Ovary (tissue), 3 donors: Measurements from ENCODE around the gene HDDC3.

Source experiments
- CTCF ChIP-seq, 3 donors: fragments of 450-650 bp in 2 of 3; fragments of 200-600 bp in 1 of 3; IDR thresholded peaks; one replicate each; pipeline versions ENCODE4 v1.5.1 to v1.8.0; 2016 to 2022; ENCODE audit warnings: antibody characterized with exemption in 3 of 3, mild to moderate bottlenecking in 1 of 3
- POLR2A ChIP-seq: fragments of 450-650 bp; IDR thresholded peaks from one replicate; pipeline ENCODE4 v1.6.1; 2017; ENCODE audit warnings: antibody characterized with exemption, mild to moderate bottlenecking, moderate library complexity
- donor health status: DM: no; HTN: no; CAD: no.

DNA sequence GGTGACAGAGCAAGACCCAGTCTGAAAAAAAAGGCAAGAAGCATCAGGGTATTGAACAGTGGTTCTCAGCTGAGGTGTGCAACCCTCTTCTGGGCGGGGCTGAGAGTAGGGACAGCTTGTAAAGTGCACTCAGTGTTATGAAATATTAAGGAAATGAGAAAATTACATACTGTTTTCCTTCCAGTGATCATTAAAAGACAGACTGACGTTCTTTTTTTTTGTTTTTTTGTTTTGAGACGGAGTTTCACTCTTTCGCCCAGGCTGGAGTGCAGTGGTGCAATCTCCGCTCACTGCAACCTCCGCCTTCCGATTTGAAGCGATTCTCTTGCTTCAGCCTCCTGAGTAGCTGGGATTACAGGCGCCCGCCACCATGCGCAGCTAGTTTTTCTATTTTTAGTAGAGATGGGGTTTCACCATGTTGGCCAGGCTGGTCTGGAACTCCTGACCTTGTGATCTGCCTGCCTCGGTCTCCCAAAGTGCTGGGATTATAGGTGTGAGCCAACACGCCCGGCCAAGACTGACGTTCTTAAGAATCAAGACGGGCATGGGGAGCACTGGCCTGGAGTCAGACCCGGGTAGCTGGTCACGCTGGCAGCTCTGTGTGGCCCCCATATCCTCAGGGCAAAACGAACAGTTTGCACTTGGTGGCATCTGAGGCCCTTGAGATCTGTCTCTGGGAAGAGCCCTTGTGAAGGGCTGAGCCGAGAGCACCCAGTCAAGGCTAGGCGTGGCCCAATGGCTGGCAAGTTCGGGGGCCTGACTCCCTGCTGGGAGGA is 17.9 kb downstream of the HDDC3 start:
- TF ChIP-seq CTCF (IDR thresholded peaks at IDR 0.05): no peak
- no peak for TF ChIP-seq POLR2A
